RWPE2 (cell line): ENCODE results near the gene RICTOR.

Experiments used
- ATAC-seq: fragments of 200-7000 bp; cut with Tn5 transposase; 3 replicates; pipeline ENCODE4 v1.9.1; 2021; ENCODE audit warnings: low read depth
- DNase-seq: peaks from one replicate; pipeline ENCODE4 v3.0.0-alpha.2; 2020; ENCODE audit warnings: low spot score
- H3K27ac ChIP-seq: fragments of 450-650 bp; 2 replicates; pipeline ENCODE4 v1.5.1; 2017; ENCODE audit warnings: mild to moderate bottlenecking; ENCODE audit not compliant: poor library complexity, severe bottlenecking
- H3K27me3 ChIP-seq: fragments of 250-450 bp; sonication (Bioruptor Pico); 2 replicates; pipeline ENCODE4 v1.5.1; 2021; ENCODE audit warnings: mild to moderate bottlenecking, moderate library complexity; ENCODE audit not compliant: insufficient read depth, poor library complexity, severe bottlenecking
- H3K36me3 ChIP-seq: fragments of 250-450 bp; sonication (Bioruptor Pico); 2 replicates; pipeline ENCODE4 v1.5.1; 2020; ENCODE audit warnings: low read depth, mild to moderate bottlenecking, moderate library complexity
- H3K4me1 ChIP-seq: fragments of 250-450 bp; sonication (Bioruptor Pico); 2 replicates; pipeline ENCODE4 v1.5.1; 2021; ENCODE audit warnings: mild to moderate bottlenecking, moderate library complexity; ENCODE audit not compliant: insufficient read depth, poor library complexity, severe bottlenecking
- H3K4me3 ChIP-seq: fragments of 250-450 bp; sonication (Bioruptor Pico); 2 replicates; pipeline ENCODE4 v1.5.1; 2021; ENCODE audit warnings: mild to moderate bottlenecking, moderate library complexity; ENCODE audit not compliant: severe bottlenecking
- H3K9me3 ChIP-seq: fragments of 250-450 bp; sonication (Bioruptor Pico); 2 replicates; pipeline ENCODE4 v1.5.1; 2021; ENCODE audit warnings: mild to moderate bottlenecking, moderate library complexity; ENCODE audit not compliant: severe bottlenecking
- TF ChIP-seq, protein P1 (sequence below): fragments of 450-650 bp; IDR thresholded peaks from one replicate; pipeline ENCODE4 v1.5.1; 2017; ENCODE audit warnings: mild to moderate bottlenecking, moderate library complexity; ENCODE audit not compliant: poor library complexity, severe bottlenecking

RICTOR gene

DNA sequence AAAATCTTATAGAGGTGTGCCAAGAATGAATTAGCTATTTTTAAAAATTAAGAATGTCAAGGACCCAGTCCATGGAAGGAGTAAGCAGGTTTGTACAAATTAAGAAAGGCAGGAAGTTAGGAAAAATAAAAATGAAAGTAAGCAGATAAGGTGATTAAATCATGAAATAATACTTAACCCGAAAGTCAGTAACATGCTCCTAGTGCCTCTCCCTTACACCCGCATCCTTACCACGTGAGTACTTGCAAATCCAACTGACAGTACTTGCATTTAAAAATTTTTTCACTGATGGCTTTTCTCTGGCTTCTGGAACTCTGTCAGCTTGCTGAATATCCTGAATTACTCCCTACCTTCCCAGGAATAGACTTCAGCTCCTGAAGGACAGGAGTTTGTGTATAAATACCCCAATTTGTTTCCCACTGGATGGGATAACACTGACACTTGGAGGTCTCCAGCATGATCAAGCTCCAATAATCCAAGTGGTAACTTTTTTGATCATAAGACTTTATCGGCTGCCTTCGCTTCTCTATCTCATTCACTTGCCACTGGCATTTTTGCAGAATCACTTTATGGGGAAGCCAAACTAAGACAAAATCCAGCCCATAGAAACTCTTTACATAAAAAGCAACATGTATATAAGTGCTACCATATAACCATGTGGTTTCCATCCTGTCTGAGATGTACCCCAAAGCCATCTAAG is 41.6 kb upstream of the RICTOR start:
- TF ChIP-seq, protein P1, sequence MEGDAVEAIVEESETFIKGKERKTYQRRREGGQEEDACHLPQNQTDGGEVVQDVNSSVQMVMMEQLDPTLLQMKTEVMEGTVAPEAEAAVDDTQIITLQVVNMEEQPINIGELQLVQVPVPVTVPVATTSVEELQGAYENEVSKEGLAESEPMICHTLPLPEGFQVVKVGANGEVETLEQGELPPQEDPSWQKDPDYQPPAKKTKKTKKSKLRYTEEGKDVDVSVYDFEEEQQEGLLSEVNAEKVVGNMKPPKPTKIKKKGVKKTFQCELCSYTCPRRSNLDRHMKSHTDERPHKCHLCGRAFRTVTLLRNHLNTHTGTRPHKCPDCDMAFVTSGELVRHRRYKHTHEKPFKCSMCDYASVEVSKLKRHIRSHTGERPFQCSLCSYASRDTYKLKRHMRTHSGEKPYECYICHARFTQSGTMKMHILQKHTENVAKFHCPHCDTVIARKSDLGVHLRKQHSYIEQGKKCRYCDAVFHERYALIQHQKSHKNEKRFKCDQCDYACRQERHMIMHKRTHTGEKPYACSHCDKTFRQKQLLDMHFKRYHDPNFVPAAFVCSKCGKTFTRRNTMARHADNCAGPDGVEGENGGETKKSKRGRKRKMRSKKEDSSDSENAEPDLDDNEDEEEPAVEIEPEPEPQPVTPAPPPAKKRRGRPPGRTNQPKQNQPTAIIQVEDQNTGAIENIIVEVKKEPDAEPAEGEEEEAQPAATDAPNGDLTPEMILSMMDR: no peak
- Histone ChIP-seq H3K36me3 (no peaks in the 10 kb centered on the region), H3K27me3 (no peaks in the 10 kb centered on the region), H3K4me3 (no peak overlapping the region), H3K9me3 (no peaks in the 10 kb centered on the region), H3K4me1 (peaks cover 9% of the 10 kb centered on the region), H3K27ac (no peak overlapping the region)
- no peak for DNase-seq
- no peak for ATAC-seq

DNA sequence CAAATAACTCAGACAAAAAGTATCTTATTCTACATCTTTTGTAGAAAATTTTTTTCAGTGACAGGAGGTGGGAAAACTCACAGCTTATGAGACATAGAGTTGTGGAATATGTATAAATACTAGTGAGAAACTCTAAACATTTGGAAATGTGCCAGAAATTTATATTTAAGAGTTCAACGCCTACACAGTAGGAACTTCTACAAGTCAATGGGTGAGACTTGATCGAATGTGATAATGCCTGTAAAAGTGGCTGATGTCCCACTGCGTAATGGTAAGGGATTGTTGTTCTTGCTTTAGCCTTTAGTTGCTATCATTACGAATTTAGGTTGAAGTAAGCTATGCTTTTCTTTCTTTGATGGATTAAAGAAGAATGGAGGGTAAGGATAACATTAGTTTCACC is 40.0 kb upstream of the RICTOR start:
- DNase-seq: no peak
- Histone ChIP-seq H3K9me3 (no peaks in the 10 kb centered on the region), H3K36me3 (no peaks in the 10 kb centered on the region), H3K27ac (no peak overlapping the region), H3K4me3 (no peak overlapping the region), H3K4me1 (peaks cover 6% of the 10 kb centered on the region), H3K27me3 (no peaks in the 10 kb centered on the region)
- ATAC-seq: no peak
- TF ChIP-seq, protein P1: no peak

DNA sequence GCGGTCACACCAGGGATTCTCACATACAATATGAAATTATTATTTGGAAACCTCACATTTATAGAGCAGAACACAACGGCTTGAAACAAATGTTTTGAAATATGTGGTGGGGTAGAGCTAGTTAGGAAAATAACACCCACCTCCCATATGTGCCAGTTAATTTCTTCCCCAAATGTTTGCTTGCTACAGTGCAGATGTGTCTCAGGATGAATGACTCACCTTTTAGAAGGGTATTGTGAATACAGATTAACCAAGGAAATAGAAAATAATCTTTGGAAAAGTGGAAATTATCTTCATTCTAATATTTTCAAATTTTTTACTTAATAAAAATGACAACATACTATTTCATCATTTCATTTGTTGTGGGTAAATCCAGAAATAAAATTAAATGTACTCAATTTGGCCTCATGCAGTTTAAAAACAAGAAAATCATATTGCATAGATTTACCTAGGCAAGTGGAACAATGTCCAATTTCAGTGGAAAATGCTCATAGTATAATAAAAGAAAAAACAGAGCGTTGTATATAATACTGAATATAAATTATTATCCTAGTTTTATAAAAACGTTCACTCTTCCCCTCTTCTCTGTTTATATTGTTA is 39.3 kb upstream of the RICTOR start:
- ATAC-seq: no peak
- H3K4me1 ChIP-seq: peaks cover 6% of the 10 kb centered on the region
- no peaks in the 10 kb centered on the region for H3K9me3 ChIP-seq
- no peaks in the 10 kb centered on the region for H3K36me3 ChIP-seq
- no peak for DNase-seq
- TF ChIP-seq, protein P1: no peak
- H3K27me3 ChIP-seq: no peaks in the 10 kb centered on the region
- H3K27ac ChIP-seq: no peak overlapping the region
- H3K4me3 ChIP-seq: no peak overlapping the region

DNA sequence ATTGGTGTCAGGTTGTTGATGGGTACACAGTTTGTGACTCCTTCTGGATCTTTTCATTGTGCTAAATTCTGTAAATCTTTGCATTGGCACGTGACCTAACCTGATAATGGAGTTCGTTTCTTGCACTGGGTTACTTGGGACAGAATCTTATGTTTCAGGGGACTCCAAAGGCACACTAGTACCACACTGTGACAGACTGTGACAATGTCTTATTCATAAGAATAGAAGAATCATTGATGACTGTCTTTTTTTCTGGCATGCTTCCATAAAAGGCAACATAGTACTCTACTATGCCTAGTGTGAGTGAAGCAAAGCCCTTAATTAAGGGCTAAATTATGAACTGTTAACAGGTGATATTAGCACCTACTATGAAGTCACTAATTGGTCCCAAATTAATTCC is 35.4 kb upstream of the RICTOR start:
- no peak overlapping the region for H3K27ac ChIP-seq
- TF ChIP-seq, protein P1: no peak
- H3K4me3 ChIP-seq: no peak overlapping the region
- H3K4me1 ChIP-seq: peaks cover 3% of the 10 kb centered on the region
- no peaks in the 10 kb centered on the region for H3K36me3 ChIP-seq
- no peak for ATAC-seq
- no peaks in the 10 kb centered on the region for H3K9me3 ChIP-seq
- no peak for DNase-seq
- no peaks in the 10 kb centered on the region for H3K27me3 ChIP-seq

DNA sequence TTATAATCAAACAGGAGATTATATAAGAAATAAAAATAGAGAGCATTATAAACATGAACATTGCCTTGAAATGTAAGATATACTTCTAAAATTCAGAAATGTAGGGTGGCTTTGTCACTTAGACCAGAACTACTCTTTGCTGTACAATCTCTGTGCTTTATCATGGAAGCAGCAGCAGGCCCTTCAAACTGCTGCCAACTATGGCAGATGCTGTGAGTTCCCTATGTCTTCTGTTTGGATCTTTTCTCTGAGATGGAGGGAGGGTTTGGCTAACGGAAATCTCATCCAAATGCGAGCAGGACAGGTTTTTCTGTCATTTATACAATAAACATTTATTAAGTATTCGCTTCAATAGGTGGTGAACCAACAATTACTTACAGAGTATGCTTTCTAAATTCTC is 34.8 kb upstream of the RICTOR start:
- H3K4me3 ChIP-seq: no peak overlapping the region
- TF ChIP-seq, protein P1: no peak
- H3K36me3 ChIP-seq: no peaks in the 10 kb centered on the region
- peaks cover 3% of the 10 kb centered on the region for H3K4me1 ChIP-seq
- no peak for ATAC-seq
- no peaks in the 10 kb centered on the region for H3K9me3 ChIP-seq
- no peak overlapping the region for H3K27ac ChIP-seq
- no peaks in the 10 kb centered on the region for H3K27me3 ChIP-seq
- DNase-seq: no peak
